GM06990 (cell line): ENCODE measurements around the gene PEPD.

Experiments
- DNase-seq: peaks from one replicate; pipeline ENCODE4 v3.0.0-alpha.2; 2011; ENCODE audit not compliant: insufficient read length; ENCODE audit errors: extremely low read depth
- H3K27me3 ChIP-seq: replicated peaks from 2 replicates; pipeline ENCODE4 v1.6.0; 2011; ENCODE audit warnings: low read length; ENCODE audit not compliant: control insufficient read depth, insufficient read depth
- H3K36me3 ChIP-seq: 2 replicates; pipeline ENCODE4 v1.5.1; 2011; ENCODE audit warnings: low read length; ENCODE audit not compliant: control insufficient read depth, insufficient read depth
- H3K4me3 ChIP-seq: replicated peaks from 2 replicates; pipeline ENCODE4 v1.5.1; 2011; ENCODE audit warnings: low read depth, mild to moderate bottlenecking, control low read depth, low read length
- CTCF ChIP-seq: IDR thresholded peaks from 2 replicates; pipeline ENCODE4 v1.5.1; 2011; ENCODE audit warnings: low read length, control low read depth, mild to moderate bottlenecking, inconsistent platforms; ENCODE audit not compliant: insufficient read depth, poor library complexity, severe bottlenecking

The PEPD gene

DNA sequence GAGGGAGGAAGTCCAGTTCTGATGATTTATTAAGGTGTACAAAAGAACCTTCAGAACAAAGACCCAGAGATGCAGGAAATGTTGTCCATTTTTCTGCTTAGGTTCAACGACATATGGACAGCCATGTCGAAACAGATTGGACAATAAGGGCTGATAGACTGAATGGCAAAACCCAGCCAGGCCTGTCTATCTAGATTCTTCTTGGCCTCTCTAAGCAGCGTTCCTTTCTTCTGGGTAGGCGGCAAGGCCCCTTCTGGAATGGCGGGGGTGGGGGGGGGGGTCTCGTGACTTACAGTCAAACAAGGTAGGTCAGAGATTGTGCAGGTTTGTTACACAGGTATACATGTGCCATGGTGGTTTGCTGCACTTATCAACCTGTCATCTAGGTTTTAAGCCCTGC, 39.7 kb upstream of the PEPD start:
- TF ChIP-seq CTCF = no peak
- Histone ChIP-seq H3K4me3 (no peak overlapping the region), H3K36me3 (no peaks in the 10 kb centered on the region), H3K27me3 (no peaks in the 10 kb centered on the region)
- DNase-seq = no peak

- no peak for TF ChIP-seq CTCF
- DNase-seq = no peak
- Histone ChIP-seq H3K27me3 (no peaks in the 10 kb centered on the region), H3K36me3 (no peaks in the 10 kb centered on the region), H3K4me3 (no peak overlapping the region)
Measured at GRCh38 chr19:33559996-33560395, 38.4 kb upstream of the PEPD start.

- Histone ChIP-seq H3K27me3 (no peaks in the 10 kb centered on the region), H3K36me3 (no peaks in the 10 kb centered on the region), H3K4me3 (no peak overlapping the region)
- DNase-seq = no peak
- no peak for TF ChIP-seq CTCF
Measured at GRCh38 chr19:33558856-33559255, 37.3 kb upstream of the PEPD start.

- Histone ChIP-seq H3K27me3 (no peaks in the 10 kb centered on the region), H3K4me3 (no peak overlapping the region), H3K36me3 (no peaks in the 10 kb centered on the region)
- no peak for DNase-seq
- no peak for TF ChIP-seq CTCF
Measured at GRCh38 chr19:33558151-33558550, 36.6 kb upstream of the PEPD start.

GRCh38 chr19:33557720-33558119, 36.1 kb upstream of the PEPD start:
- Histone ChIP-seq H3K36me3 (no peaks in the 10 kb centered on the region), H3K4me3 (no peak overlapping the region), H3K27me3 (no peaks in the 10 kb centered on the region)
- no peak for DNase-seq
- no peak for TF ChIP-seq CTCF

- DNase-seq = no peak
- Histone ChIP-seq H3K4me3 (no peak overlapping the region), H3K36me3 (no peaks in the 10 kb centered on the region), H3K27me3 (no peaks in the 10 kb centered on the region)
- TF ChIP-seq CTCF = no peak
Measured at GRCh38 chr19:33557196-33557595, 35.6 kb upstream of the PEPD start.
